H1 (cell line): Measurements from ENCODE around the gene CCDC51. TPM values are rescaled to one million over a fixed set of nuclear protein-coding genes. Genes with fewer than 3 reads are reported as not detected.

ENCODE experiments used
- CTCF ChIA-PET: fragments of 300-600 bp; sonication (Branson Sonifier 250); formaldehyde crosslinking; loops from one replicate; lab custom pipeline; 2021; ENCODE audit not compliant: partially characterized antibody; lab: Charles Lee
- POLR2A ChIA-PET: fragments of 300-600 bp; sonication (Branson Sonifier 250); formaldehyde crosslinking; loops from one replicate; lab custom pipeline; 2021; ENCODE audit warnings: inconsistent platforms; ENCODE audit not compliant: partially characterized antibody; lab: Charles Lee
- DNase-seq, 2 experiments: peaks; one replicate each; pipeline versions ENCODE4 v3.0.0 to v3.0.0-alpha.2; 2010 to 2022; ENCODE audit warnings: low spot score in 2 of 2, low read depth in 1 of 2, mixed read lengths in 1 of 2
- FAIRE-seq: peaks from 2 replicates; lab custom pipeline; 2011; peaks lifted over from hg19 to GRCh38; lab: Jason Lieb, UNC
- H2AFZ ChIP-seq: 2 replicates; pipeline ENCODE4 v1.8.1; 2012; ENCODE audit warnings: low read length, inconsistent platforms
- H2AK5ac ChIP-seq: 2 replicates; pipeline ENCODE4 v1.6.1; 2013; ENCODE audit warnings: low read depth, low read length
- H2BK120ac ChIP-seq: replicated peaks from 2 replicates; pipeline ENCODE3; 2013; ENCODE audit warnings: low read depth, low read length, inconsistent platforms
- H2BK12ac ChIP-seq: 2 replicates; pipeline ENCODE4 v1.6.1; 2013; ENCODE audit warnings: low read depth, low read length
- H2BK15ac ChIP-seq: 2 replicates; pipeline ENCODE4 v1.6.1; 2013; ENCODE audit warnings: low read length
- H2BK20ac ChIP-seq: 2 replicates; pipeline ENCODE4 v1.6.1; 2013; ENCODE audit warnings: low read length
- H2BK5ac ChIP-seq: 2 replicates; pipeline ENCODE4 v1.6.1; 2013; ENCODE audit warnings: low read depth, low read length
- H3K14ac ChIP-seq: 2 replicates; pipeline ENCODE4 v1.6.1; 2013; ENCODE audit warnings: inconsistent platforms; ENCODE audit not compliant: insufficient read length
- H3K18ac ChIP-seq: 2 replicates; pipeline ENCODE4 v1.6.1; 2013; ENCODE audit warnings: low read length; ENCODE audit errors: extremely low read depth
- H3K23ac ChIP-seq: 2 replicates; pipeline ENCODE4 v1.6.1; 2013; ENCODE audit warnings: inconsistent platforms; ENCODE audit not compliant: insufficient read length
- H3K23me2 ChIP-seq: 2 replicates; pipeline ENCODE4 v1.6.1; 2013; ENCODE audit warnings: low read depth, low read length
- H3K27ac ChIP-seq: 2 replicates; pipeline ENCODE4 v1.6.1; 2011; ENCODE audit warnings: low read depth, low read length, inconsistent platforms
- H3K27me3 ChIP-seq, 4 experiments: replicated peaks in 1 of 4; 1 replicate in 1 of 4; 2 replicates in 3 of 4; pipeline versions ENCODE4 v1.6.1 to v1.8.1; 2011 to 2013; ENCODE audit warnings: low read length in 3 of 4, mild to moderate bottlenecking in 3 of 4, inconsistent platforms in 2 of 4, mixed read lengths in 2 of 4, moderate library complexity in 1 of 4; ENCODE audit not compliant: control insufficient read depth in 3 of 4, insufficient read depth in 3 of 4; ENCODE audit errors: extremely low read depth in 1 of 4
- H3K36me3 ChIP-seq, 4 experiments: 2 replicates each; pipeline versions ENCODE4 v1.6.1 to v1.8.1; 2011 to 2013; ENCODE audit warnings: mild to moderate bottlenecking in 4 of 4, low read length in 3 of 4, moderate library complexity in 2 of 4, control low read depth in 1 of 4, inconsistent platforms in 1 of 4; ENCODE audit not compliant: insufficient read depth in 4 of 4, control insufficient read depth in 2 of 4
- H3K4ac ChIP-seq: replicated peaks from 2 replicates; pipeline ENCODE3; 2013; ENCODE audit warnings: low read length, low read depth, mixed read lengths, inconsistent platforms; ENCODE audit not compliant: insufficient read length
- H3K4me1 ChIP-seq, 4 experiments: replicated peaks in 1 of 4; 1 replicate in 1 of 4; 2 replicates in 3 of 4; pipeline versions ENCODE4 v1.6.1 to v1.8.1; 2011 to 2013; ENCODE audit warnings: low read length in 3 of 4, inconsistent platforms in 2 of 4, mixed read lengths in 1 of 4; ENCODE audit not compliant: insufficient read depth in 4 of 4, control insufficient read depth in 3 of 4
- H3K4me2 ChIP-seq, 2 experiments: 2 replicates each; pipeline versions ENCODE4 v1.6.1 to v1.8.1; 2011 to 2013; ENCODE audit warnings: low read depth in 2 of 2, low read length in 2 of 2, control low read depth in 1 of 2, inconsistent platforms in 1 of 2, mild to moderate bottlenecking in 1 of 2; ENCODE audit not compliant: insufficient read depth in 1 of 2
- H3K4me3 ChIP-seq, 4 experiments: fragments of 200-600, 300-600 bp in 1 of 4; sonication (generic), shearing (Covaris generic), sonication (Bioruptor Twin) in 1 of 4; 2 replicates each; pipeline versions ENCODE4 v1.5.1 to v1.8.1; 2011 to 2016; ENCODE audit warnings: low read length in 4 of 4, low read depth in 3 of 4, control low read depth in 2 of 4, inconsistent platforms in 2 of 4, mild to moderate bottlenecking in 2 of 4, mixed read lengths in 1 of 4, moderate library complexity in 1 of 4; ENCODE audit not compliant: insufficient read depth in 2 of 4; ENCODE audit errors: extremely low read depth in 1 of 4
- H3K56ac ChIP-seq: replicated peaks from 2 replicates; pipeline ENCODE3; 2013; ENCODE audit warnings: low read depth, mild to moderate bottlenecking, mixed read lengths, low read length, inconsistent platforms; ENCODE audit not compliant: insufficient read length
- H3K79me1 ChIP-seq: 2 replicates; pipeline ENCODE4 v1.6.1; 2013; ENCODE audit warnings: low read depth, low read length, control low read depth
- H3K79me2 ChIP-seq, 2 experiments: 2 replicates each; pipeline versions ENCODE4 v1.6.1 to v1.8.1; 2012 to 2013; ENCODE audit warnings: low read length in 2 of 2, mild to moderate bottlenecking in 2 of 2, inconsistent platforms in 1 of 2; ENCODE audit not compliant: insufficient read depth in 2 of 2, control insufficient read depth in 1 of 2
- H3K9ac ChIP-seq, 4 experiments: replicated peaks in 1 of 4; 1 replicate in 1 of 4; 2 replicates in 3 of 4; pipeline versions ENCODE4 v1.6.1 to v1.8.1; 2011 to 2013; ENCODE audit warnings: low read depth in 3 of 4, low read length in 3 of 4, control low read depth in 2 of 4, mild to moderate bottlenecking in 2 of 4, moderate library complexity in 2 of 4, inconsistent platforms in 1 of 4; ENCODE audit errors: extremely low read depth in 1 of 4
- H3K9me3 ChIP-seq, 2 experiments: 2 replicates each; pipeline versions ENCODE4 v1.6.1 to v1.8.1; 2012 to 2013; ENCODE audit warnings: mild to moderate bottlenecking in 2 of 2, moderate library complexity in 2 of 2, control low read depth in 1 of 2, inconsistent platforms in 1 of 2, low read depth in 1 of 2, low read length in 1 of 2, mixed read lengths in 1 of 2; ENCODE audit not compliant: insufficient read depth in 2 of 2
- H4K20me1 ChIP-seq, 2 experiments: replicated peaks in 1 of 2; 2 replicates each; pipeline versions ENCODE3 to v1.8.1; 2011 to 2013; ENCODE audit warnings: inconsistent platforms in 2 of 2, low read length in 2 of 2, mild to moderate bottlenecking in 1 of 2; ENCODE audit not compliant: insufficient read depth in 2 of 2, control insufficient read depth in 1 of 2
- H4K5ac ChIP-seq: 2 replicates; pipeline ENCODE4 v1.6.1; 2013; ENCODE audit warnings: low read length, low read depth, mixed read lengths, inconsistent platforms; ENCODE audit not compliant: insufficient read length
- H4K8ac ChIP-seq: 2 replicates; pipeline ENCODE4 v1.8.0; 2013; ENCODE audit warnings: mild to moderate bottlenecking, moderate library complexity, low read length, inconsistent platforms; ENCODE audit not compliant: insufficient read depth; ENCODE audit errors: extremely low read depth
- H4K91ac ChIP-seq: replicated peaks from 2 replicates; pipeline ENCODE3; 2013; ENCODE audit warnings: low read length, mixed read lengths, inconsistent platforms; ENCODE audit not compliant: insufficient read length
- CTBP2 ChIP-seq: IDR thresholded peaks from 2 replicates; pipeline ENCODE4 v1.7.0; 2011; ENCODE audit warnings: borderline replicate concordance, mild to moderate bottlenecking, moderate library complexity, mixed read lengths, low read length; ENCODE audit not compliant: insufficient read depth, insufficient read length
- KDM1A ChIP-seq: fragments of 200-600, 300-600 bp; sonication (generic); IDR thresholded peaks from 2 replicates; pipeline ENCODE4 v1.7.1; 2016; ENCODE audit warnings: mild to moderate bottlenecking, low read length, borderline replicate concordance
- RAD21 ChIP-seq, 2 experiments: IDR thresholded peaks in 1 of 2; conservative IDR thresholded peaks in 1 of 2; 2 replicates each; pipeline ENCODE4 v1.6.1; 2011; ENCODE audit warnings: low read depth in 2 of 2, low read length in 2 of 2, improper control_type of control experiment in 1 of 2, inconsistent platforms in 1 of 2, mild to moderate bottlenecking in 1 of 2, moderate library complexity in 1 of 2
- WGBS, 2 experiments: shearing (Covaris generic) in 1 of 2; methylation state at CpG; one replicate each; pipeline versions ENCODE4 v1.1.6 to v1.1.7; 2013 to 2015; ENCODE audit warnings: low lambda C conversion rate in 2 of 2, mixed read lengths in 2 of 2, inconsistent platforms in 1 of 2, low coverage in 1 of 2, missing lambda C conversion rate in 1 of 2; ENCODE audit not compliant: insufficient replicate concordance in 2 of 2, insufficient coverage in 1 of 2, insufficient read length in 1 of 2; ENCODE audit errors: extremely low coverage in 1 of 2, missing lambda C conversion rate in 1 of 2; 5-methylcytosine and 5-hydroxymethylcytosine counted together
- polyA plus RNA-seq, 7 experiments: library from polyadenylated mRNA; depleted of rRNA in 3 of 7; stranded (reverse) in 5 of 7; unstranded in 2 of 7; fragments of >200 nt in 5 of 7; fragments of 200-250 nt in 2 of 7; gene quantifications; 1 replicate in 5 of 7; 2 replicates in 1 of 7; 4 replicates in 1 of 7; pipeline versions ENCODE4 v1.2.1 to v1.2.3, GENCODE V29; 2011 to 2013; ENCODE audit warnings: missing spikeins in 2 of 7, mixed read lengths in 2 of 7
- total RNA-seq: library from RNA; stranded (reverse); fragmentation: NEBNext Ultra II Directional; extraction: Animal tissue kit (Norgen Biotek cat#: 25700); gene quantifications from 2 replicates; pipeline ENCODE4 v1.2.1, GENCODE V29; 2021
- TF ChIP-seq, protein P1 (sequence below), 3 experiments: IDR thresholded peaks; 1 replicate in 2 of 3; 2 replicates in 1 of 3; pipeline versions ENCODE4 v1.5.1 to v1.6.1; 2011; ENCODE audit warnings: low read length in 3 of 3, mild to moderate bottlenecking in 3 of 3, inconsistent platforms in 2 of 3, low read depth in 1 of 3, moderate library complexity in 1 of 3; ENCODE audit not compliant: insufficient read depth in 1 of 3; ENCODE audit errors: control extremely low read depth in 1 of 3
- TF ChIP-seq, protein P2 (sequence below): IDR thresholded peaks from 2 replicates; pipeline ENCODE4 v1.6.1; 2012; ENCODE audit warnings: low read length, inconsistent platforms

The CCDC51 gene
- total and polyA plus RNA-seq, 2 of the 8 experiments (the other 6 are each of a cell fraction or from before 2014, with no cell fraction given) = 21.3 to 21.4 TPM

DNA sequence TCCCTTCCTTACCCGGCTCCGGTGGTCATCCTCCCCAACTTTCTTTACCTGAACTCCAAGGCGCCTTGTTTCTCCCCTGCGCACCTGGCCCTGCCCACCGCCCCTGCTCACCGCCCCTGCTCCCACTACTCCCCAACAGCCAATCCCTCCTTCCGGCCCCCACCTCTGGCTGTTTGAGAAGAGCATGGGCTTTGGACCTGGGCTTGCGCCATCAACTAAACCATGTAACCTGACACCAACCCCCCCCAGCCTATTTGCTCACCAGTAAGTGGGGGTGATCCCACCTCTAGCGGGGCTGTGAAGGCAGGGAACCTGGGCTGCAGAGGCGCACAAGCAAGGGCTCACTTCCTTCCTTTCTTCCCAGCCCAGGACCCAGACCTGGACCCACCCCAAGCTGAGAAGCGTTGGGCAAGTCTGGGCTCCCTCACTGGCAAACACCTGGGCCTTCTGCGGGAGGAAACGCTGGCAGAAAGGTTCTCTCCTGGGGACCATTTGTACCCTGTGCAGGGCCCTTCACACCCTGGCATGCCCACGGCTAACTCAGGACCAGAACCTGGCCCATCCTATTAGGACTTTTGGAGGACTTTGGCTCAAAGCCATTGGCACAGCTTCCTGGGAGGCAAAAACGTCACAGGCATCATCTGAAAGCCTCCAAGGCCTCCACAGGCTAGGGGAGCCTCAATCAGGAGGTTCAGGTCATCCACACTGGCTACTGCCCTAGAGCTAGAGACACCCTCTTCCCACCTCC lies 9.8 kb downstream of the CCDC51 start, which contains the start of gene PLXNB1:
Gene PLXNB1 (minus strand): TSS at position 127 of the 748 bp plus-strand sequence. CDS start 5,475 bp downstream, outside the sequence.
- Histone ChIP-seq H2BK15ac (peak within 1 kb of the TSS; percentile 97; the same call in 1 of the 2 replicates), H3K4me1 (peaks cover 7 to 34% (median 21%) of the 10 kb centered on the region in 4 experiments), H2AFZ (no peak within 1 kb of the TSS), H3K56ac (peak within 1 kb of the TSS; percentile 74), H3K4ac (no peak within 1 kb of the TSS), H2BK5ac (peak within 1 kb of the TSS; percentile 91), H3K9ac (peak within 1 kb of the TSS; percentile 63 to 98 (median 94)), H3K79me1 (peaks cover 27% of the 10 kb centered on the region), H4K91ac (peak within 1 kb of the TSS; percentile 71), H2BK20ac (0 out of 2 replicates have a peak within 1 kb of the TSS, but pooled peaks have one; percentile 53), H3K9me3 (no peaks in the 10 kb centered on the region), H3K4me2 (peak within 1 kb of the TSS; percentile 91 to 98), H3K14ac (no peak within 1 kb of the TSS), H4K20me1 (peaks cover 7 to 16% of the 10 kb centered on the region in 2 experiments), H2AK5ac (peak within 1 kb of the TSS; percentile 93; the same call in 1 of the 2 replicates), H2BK12ac (peak within 1 kb of the TSS; percentile 81; the same call in 1 of the 2 replicates), H3K36me3 (peaks cover 4 to 26% (median 12%) of the 10 kb centered on the region in 4 experiments; a peak in 6 of 8 replicates), H4K8ac (no peak within 1 kb of the TSS; the same call in none of the 2 replicates), H4K5ac (peak within 1 kb of the TSS; percentile 73), H3K79me2 (peaks cover 30 to 52% of the 10 kb centered on the region in 2 experiments), H3K27ac (peak within 1 kb of the TSS; percentile 94), H3K27me3 (no peaks in the 10 kb centered on the region), H3K23me2 (peaks cover 13% of the 10 kb centered on the region), H2BK120ac (no peak within 1 kb of the TSS), H3K18ac (peak within 1 kb of the TSS; percentile 89), H3K4me3 (peak within 1 kb of the TSS; percentile 66 to 85 (median 76)), H3K23ac (no peak within 1 kb of the TSS)
- 7% methylated on average over 13 of the region's 15 CpGs; no CpG with 5 or more reads in 1 of the 2 experiments for WGBS, 2 experiments
- peak; percentile 79 for FAIRE-seq
- ChIA-PET CTCF (interaction anchor here (0.9 to 7.7 kb wide), 9 partner anchors 7 to 160 kb away, joined by 3 to 138 read pairs (median 5); no protein-coding TSS in a partner anchor), POLR2A (interaction anchor here (0.7 to 31.5 kb wide), 17 partner anchors 8 to 271 kb away, joined by 3 to 650 read pairs (median 5); partner anchors contain the start of genes ATRIP, CCDC51, TMA7 and ZNF589)
- DNase-seq = peak; percentile 87 to 91
- TF ChIP-seq RAD21 (IDR thresholded peaks at IDR 0.05 in 1 of 2, conservative IDR thresholded peaks at IDR 0.05 in 1 of 2; ENCODE audit: low read depth in 2 of 2, low read length in 2 of 2) (no peak), CTBP2 (no peak), KDM1A (no peak)
- TF ChIP-seq, protein P1, sequence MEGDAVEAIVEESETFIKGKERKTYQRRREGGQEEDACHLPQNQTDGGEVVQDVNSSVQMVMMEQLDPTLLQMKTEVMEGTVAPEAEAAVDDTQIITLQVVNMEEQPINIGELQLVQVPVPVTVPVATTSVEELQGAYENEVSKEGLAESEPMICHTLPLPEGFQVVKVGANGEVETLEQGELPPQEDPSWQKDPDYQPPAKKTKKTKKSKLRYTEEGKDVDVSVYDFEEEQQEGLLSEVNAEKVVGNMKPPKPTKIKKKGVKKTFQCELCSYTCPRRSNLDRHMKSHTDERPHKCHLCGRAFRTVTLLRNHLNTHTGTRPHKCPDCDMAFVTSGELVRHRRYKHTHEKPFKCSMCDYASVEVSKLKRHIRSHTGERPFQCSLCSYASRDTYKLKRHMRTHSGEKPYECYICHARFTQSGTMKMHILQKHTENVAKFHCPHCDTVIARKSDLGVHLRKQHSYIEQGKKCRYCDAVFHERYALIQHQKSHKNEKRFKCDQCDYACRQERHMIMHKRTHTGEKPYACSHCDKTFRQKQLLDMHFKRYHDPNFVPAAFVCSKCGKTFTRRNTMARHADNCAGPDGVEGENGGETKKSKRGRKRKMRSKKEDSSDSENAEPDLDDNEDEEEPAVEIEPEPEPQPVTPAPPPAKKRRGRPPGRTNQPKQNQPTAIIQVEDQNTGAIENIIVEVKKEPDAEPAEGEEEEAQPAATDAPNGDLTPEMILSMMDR (IDR thresholded peaks at IDR 0.05; ENCODE audit: control extremely low read depth in 1 of 3, insufficient read depth in 1 of 3, low read depth in 1 of 3, low read length in 3 of 3) = no peak; a peak in 1 of 4 replicates
- TF ChIP-seq, protein P2, sequence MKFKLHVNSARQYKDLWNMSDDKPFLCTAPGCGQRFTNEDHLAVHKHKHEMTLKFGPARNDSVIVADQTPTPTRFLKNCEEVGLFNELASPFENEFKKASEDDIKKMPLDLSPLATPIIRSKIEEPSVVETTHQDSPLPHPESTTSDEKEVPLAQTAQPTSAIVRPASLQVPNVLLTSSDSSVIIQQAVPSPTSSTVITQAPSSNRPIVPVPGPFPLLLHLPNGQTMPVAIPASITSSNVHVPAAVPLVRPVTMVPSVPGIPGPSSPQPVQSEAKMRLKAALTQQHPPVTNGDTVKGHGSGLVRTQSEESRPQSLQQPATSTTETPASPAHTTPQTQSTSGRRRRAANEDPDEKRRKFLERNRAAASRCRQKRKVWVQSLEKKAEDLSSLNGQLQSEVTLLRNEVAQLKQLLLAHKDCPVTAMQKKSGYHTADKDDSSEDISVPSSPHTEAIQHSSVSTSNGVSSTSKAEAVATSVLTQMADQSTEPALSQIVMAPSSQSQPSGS = 0 out of 2 replicates have a peak, but pooled peaks have one; percentile 24
